ENCODE measurements around the gene RABGGTA. TPM values are rescaled to one million over a fixed set of nuclear protein-coding genes. Genes with fewer than 3 reads are reported as not detected.
A peak's percentile ranks its signal among the peaks of the same experiment; 100 is the strongest.

Gene RABGGTA
- total and polyA plus RNA-seq, 2 experiments from 2014 or later = 29.3 to 34.9 TPM

DNA sequence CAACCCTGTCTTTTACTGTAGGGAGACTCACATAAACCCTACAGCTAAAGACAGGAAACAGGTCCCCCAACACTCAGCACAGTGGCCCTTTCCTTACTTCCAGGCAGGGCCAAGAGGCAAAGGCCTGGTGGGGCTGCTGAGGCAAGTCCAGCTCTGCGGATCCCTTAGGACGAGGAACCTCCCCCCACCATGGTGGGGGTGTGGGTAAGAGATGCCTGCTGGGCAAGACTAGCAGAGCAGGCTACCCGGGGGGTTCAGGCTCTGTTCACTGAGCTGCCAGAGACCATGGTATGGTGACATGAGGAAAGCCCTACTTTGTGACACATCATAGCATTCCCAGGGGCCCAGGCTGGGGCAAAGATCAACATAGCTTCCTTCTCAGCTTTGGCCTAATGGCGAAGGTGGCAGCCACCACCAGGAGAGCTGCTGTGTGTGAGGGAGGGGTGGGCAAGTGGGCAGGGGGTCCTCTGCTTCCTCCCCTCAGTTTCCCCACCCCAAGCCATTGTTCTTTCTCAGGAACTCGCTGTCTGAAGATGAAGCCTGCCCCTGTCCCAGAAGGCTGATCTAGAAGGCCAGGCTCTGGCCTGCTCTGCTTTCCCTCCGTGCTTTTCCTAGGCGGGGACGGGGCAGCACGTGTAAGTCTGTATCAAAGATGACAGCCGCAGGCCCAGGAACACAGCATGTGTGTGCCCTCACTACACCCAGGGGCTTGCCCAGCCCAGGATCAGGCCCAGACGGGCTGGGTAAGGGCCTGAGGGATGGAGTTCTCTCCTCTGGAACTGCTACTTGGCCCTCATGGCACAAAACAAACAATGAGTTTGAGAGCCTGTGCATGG, 18.9 kb downstream of the RABGGTA start:
- no peak for TF ChIP-seq EZH2 (IDR thresholded peaks at IDR 0.05; ENCODE audit: insufficient read depth, poor library complexity, severe bottlenecking)
- no peak for TF ChIP-seq EZH2phosphoT487 (IDR thresholded peaks at IDR 0.05; ENCODE audit: insufficient read depth, low read depth)
- no peak overlapping the region for H3K4me2 ChIP-seq (ENCODE audit: unreplicated experiment)
- in situ Hi-C loops (cut with MboI) = no loop called here
- no peaks in the 10 kb centered on the region for H3K27me3 ChIP-seq (replicated peaks; ENCODE audit: insufficient read depth)
- H3K9ac ChIP-seq = no peak overlapping the region
- peaks cover 16% of the 10 kb centered on the region; the same call in 1 of the 2 replicates for H3F3A ChIP-seq (ENCODE audit: insufficient read depth)
- peaks cover 10% of the 10 kb centered on the region for H3K4me1 ChIP-seq (ENCODE audit: insufficient read depth)
- H2AFZ ChIP-seq = no peak overlapping the region
- no peaks in the 10 kb centered on the region for H3K36me3 ChIP-seq (ENCODE audit: low read depth)
- H3K79me2 ChIP-seq (ENCODE audit: insufficient read depth) = no peaks in the 10 kb centered on the region
- H3K9me3 ChIP-seq (ENCODE audit: low read depth) = no peaks in the 10 kb centered on the region
- no peak overlapping the region for H3K4me3 ChIP-seq
- no peak for DNase-seq
- no peak overlapping the region for H3K27ac ChIP-seq
- H3K9me2 ChIP-seq (ENCODE audit: insufficient read depth) = no peaks in the 10 kb centered on the region
- 89 to 98% methylated on average over 11 of the region's 11 CpGs for WGBS, 2 experiments (ENCODE audit: low coverage in 1 of 2, low lambda C conversion rate in 2 of 2, missing lambda C conversion rate in 2 of 2)
- H4K20me1 ChIP-seq (ENCODE audit: insufficient read depth) = no peaks in the 10 kb centered on the region

GRCh38 chr14:24251880-24252288, 19.5 kb downstream of the RABGGTA start:
- TF ChIP-seq EZH2 (IDR thresholded peaks at IDR 0.05; ENCODE audit: insufficient read depth, poor library complexity, severe bottlenecking) (no peak), EZH2phosphoT487 (IDR thresholded peaks at IDR 0.05; ENCODE audit: insufficient read depth, low read depth) (no peak)
- no peak overlapping the region for H3K27ac ChIP-seq
- no peaks in the 10 kb centered on the region for H3K79me2 ChIP-seq (ENCODE audit: insufficient read depth)
- H3K4me1 ChIP-seq (ENCODE audit: insufficient read depth) = peaks cover 10% of the 10 kb centered on the region
- no peaks in the 10 kb centered on the region for H3K36me3 ChIP-seq (ENCODE audit: low read depth)
- in situ Hi-C loops (cut with MboI) = no loop called here
- peaks cover 16% of the 10 kb centered on the region; the same call in 1 of the 2 replicates for H3F3A ChIP-seq (ENCODE audit: insufficient read depth)
- no peaks in the 10 kb centered on the region for H4K20me1 ChIP-seq (ENCODE audit: insufficient read depth)
- DNase-seq = peak; percentile 58
- H3K9me2 ChIP-seq (ENCODE audit: insufficient read depth) = no peaks in the 10 kb centered on the region
- H3K9me3 ChIP-seq (ENCODE audit: low read depth) = no peaks in the 10 kb centered on the region
- peak overlapping the region; percentile 28 for H3K4me2 ChIP-seq (ENCODE audit: unreplicated experiment)
- no peak overlapping the region for H2AFZ ChIP-seq
- no peak overlapping the region for H3K4me3 ChIP-seq
- 89 to 100% methylated on average over 1 of the region's 1 CpG for WGBS, 2 experiments (ENCODE audit: low coverage in 1 of 2, low lambda C conversion rate in 2 of 2, missing lambda C conversion rate in 2 of 2)
- H3K27me3 ChIP-seq (replicated peaks; ENCODE audit: insufficient read depth) = no peaks in the 10 kb centered on the region
- H3K9ac ChIP-seq = no peak overlapping the region

DNA sequence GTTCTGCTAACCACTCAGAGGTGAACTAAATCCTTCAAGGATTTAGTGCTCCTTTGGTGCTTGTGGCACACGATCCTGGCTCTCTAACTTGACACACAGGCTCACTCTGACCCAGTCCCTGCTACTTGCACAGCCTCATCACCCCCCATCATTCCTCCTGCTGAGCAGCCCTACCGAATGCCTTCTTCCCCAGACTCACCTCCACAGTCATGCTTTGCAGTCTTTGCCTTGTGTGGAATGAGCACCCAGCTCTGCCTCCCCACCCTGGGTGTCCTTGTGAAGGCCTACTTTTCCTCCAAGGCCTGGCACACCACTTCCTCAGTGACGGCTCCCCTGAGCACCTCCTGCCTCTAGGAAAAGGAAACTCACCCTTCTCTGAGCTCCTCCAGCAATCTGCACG, 21.0 kb downstream of the RABGGTA start:
- no peaks in the 10 kb centered on the region for H4K20me1 ChIP-seq (ENCODE audit: insufficient read depth)
- H3K79me2 ChIP-seq (ENCODE audit: insufficient read depth) = no peaks in the 10 kb centered on the region
- peaks cover 10% of the 10 kb centered on the region for H3K4me1 ChIP-seq (ENCODE audit: insufficient read depth)
- WGBS, 2 experiments (ENCODE audit: low coverage in 1 of 2, low lambda C conversion rate in 2 of 2, missing lambda C conversion rate in 2 of 2) = 66 to 72% methylated on average over 4 of the region's 4 CpGs
- H3K9me2 ChIP-seq (ENCODE audit: insufficient read depth) = no peaks in the 10 kb centered on the region
- no peaks in the 10 kb centered on the region for H3K27me3 ChIP-seq (replicated peaks; ENCODE audit: insufficient read depth)
- no peaks in the 10 kb centered on the region for H3K36me3 ChIP-seq (ENCODE audit: low read depth)
- no peak overlapping the region for H3K4me2 ChIP-seq (ENCODE audit: unreplicated experiment)
- in situ Hi-C loops (cut with MboI) = no loop called here
- no peak overlapping the region for H2AFZ ChIP-seq
- H3F3A ChIP-seq (ENCODE audit: insufficient read depth) = peaks cover 16% of the 10 kb centered on the region; the same call in 1 of the 2 replicates
- H3K4me3 ChIP-seq = no peak overlapping the region
- TF ChIP-seq EZH2phosphoT487 (IDR thresholded peaks at IDR 0.05; ENCODE audit: insufficient read depth, low read depth) (no peak), EZH2 (IDR thresholded peaks at IDR 0.05; ENCODE audit: insufficient read depth, poor library complexity, severe bottlenecking) (no peak)
- H3K9me3 ChIP-seq (ENCODE audit: low read depth) = no peaks in the 10 kb centered on the region
- no peak overlapping the region for H3K27ac ChIP-seq
- no peak for DNase-seq
- H3K9ac ChIP-seq = no peak overlapping the region

GRCh38 chr14:24249230-24250021, 22.0 kb downstream of the RABGGTA start:
- Histone ChIP-seq H3K36me3 (ENCODE audit: low read depth) (no peaks in the 10 kb centered on the region), H2AFZ (no peak overlapping the region), H3K9me2 (ENCODE audit: insufficient read depth) (no peaks in the 10 kb centered on the region), H3F3A (ENCODE audit: insufficient read depth) (peaks cover 16% of the 10 kb centered on the region; the same call in 1 of the 2 replicates), H3K27me3 (replicated peaks; ENCODE audit: insufficient read depth) (no peaks in the 10 kb centered on the region), H3K9ac (no peak overlapping the region), H3K4me1 (ENCODE audit: insufficient read depth) (peaks cover 10% of the 10 kb centered on the region), H3K4me3 (no peak overlapping the region), H3K4me2 (ENCODE audit: unreplicated experiment) (no peak overlapping the region), H3K9me3 (ENCODE audit: low read depth) (no peaks in the 10 kb centered on the region), H3K27ac (no peak overlapping the region), H3K79me2 (ENCODE audit: insufficient read depth) (no peaks in the 10 kb centered on the region), H4K20me1 (ENCODE audit: insufficient read depth) (no peaks in the 10 kb centered on the region)
- TF ChIP-seq EZH2 (IDR thresholded peaks at IDR 0.05; ENCODE audit: insufficient read depth, poor library complexity, severe bottlenecking) = no peak
- no peak for TF ChIP-seq EZH2phosphoT487 (IDR thresholded peaks at IDR 0.05; ENCODE audit: insufficient read depth, low read depth)
- 69 to 72% methylated on average over 13 of the region's 13 CpGs for WGBS, 2 experiments (ENCODE audit: low coverage in 1 of 2, low lambda C conversion rate in 2 of 2, missing lambda C conversion rate in 2 of 2)
- in situ Hi-C loops (cut with MboI) = loop anchor here (10.0 kb wide), 1 partner anchor 45 kb away; the partner anchor contains the start of genes DHRS1 and NOP9
- no peak for DNase-seq

Data from GM23248 (cell line).